Neural progenitor cell (in vitro differentiated cells): ENCODE data around the gene POR.

ENCODE experiments used
- CTCF ChIP-seq: fragments of 200-600 bp; sonication (generic); IDR thresholded peaks from 2 replicates; pipeline ENCODE4 v1.5.1; 2017; ENCODE audit warnings: antibody characterized with exemption, mild to moderate bottlenecking
- EZH2 ChIP-seq: fragments of 200-600 bp; sonication (generic); IDR thresholded peaks from 2 replicates; pipeline ENCODE4 v1.6.1; 2017; ENCODE audit warnings: antibody characterized with exemption, mild to moderate bottlenecking, moderate library complexity

GRCh38 chr7:75968561-75969001 lies 53.6 kb downstream of the POR start:
- no peak for TF ChIP-seq EZH2
- no peak for TF ChIP-seq CTCF
